Omental fat pad (tissue), 4 donors: ENCODE results near the gene ONECUT3. TPM values are rescaled to one million over a fixed set of nuclear protein-coding genes. Genes with fewer than 3 reads are reported as not detected.

ENCODE experiments used
- ATAC-seq: fragments of 150-250 bp; one replicate; pipeline ENCODE4 v1.9.1; 2016; ENCODE audit warnings: mild to moderate bottlenecking, moderate library complexity; ENCODE audit not compliant: low FRiP score
- DNase-seq: peaks from one replicate; pipeline ENCODE4 v3.0.0-alpha.2; 2019; ENCODE audit warnings: low spot score
- CTCF ChIP-seq, 3 donors: fragments of 450-650 bp; IDR thresholded peaks; one replicate each; pipeline ENCODE4 v1.5.1; 2016 to 2017; ENCODE audit warnings: antibody characterized with exemption in 3 of 3, mild to moderate bottlenecking in 3 of 3, moderate library complexity in 2 of 3
- total RNA-seq, 4 donors: library from RNA; depleted of rRNA; stranded (reverse); fragments of >200 nt; gene quantifications; one replicate each; pipeline ENCODE4 v1.1.0, GENCODE V29; 2016

The ONECUT3 gene
- total RNA-seq, 4 donors from 2014 or later: not detected

GRCh38 chr19:1770866-1771576 is 17.7 kb downstream of the ONECUT3 start:
- DNase-seq (no peak), ATAC-seq (no peak)
- no peak for TF ChIP-seq CTCF (IDR thresholded peaks at IDR 0.05)

DNA sequence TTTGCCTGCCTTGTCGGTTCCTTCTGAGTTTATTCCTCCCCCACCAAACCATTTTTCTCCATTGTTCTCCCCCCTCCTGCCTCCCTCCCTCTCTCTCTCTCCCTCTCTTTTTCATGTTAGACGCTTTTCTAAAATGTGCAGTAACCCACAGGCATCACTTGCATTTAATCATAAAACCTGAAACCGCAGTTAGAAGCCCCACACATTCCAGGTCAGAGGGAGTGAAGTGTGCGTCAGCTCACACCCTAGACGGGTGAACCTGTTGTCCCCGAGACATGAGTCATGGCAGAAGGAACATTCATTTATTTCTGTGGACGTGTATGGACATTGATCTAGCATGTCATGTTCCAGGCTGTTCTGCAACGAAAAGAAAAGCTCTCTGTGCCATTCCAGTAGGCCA is 19.9 kb downstream of the ONECUT3 start:
- TF ChIP-seq CTCF (IDR thresholded peaks at IDR 0.05): no peak
- no peak for ATAC-seq
- DNase-seq: no peak

- no peak for TF ChIP-seq CTCF (IDR thresholded peaks at IDR 0.05)
- no peak for DNase-seq
- ATAC-seq: no peak
Measured at GRCh38 chr19:1774989-1775772, 21.9 kb downstream of the ONECUT3 start.

DNA sequence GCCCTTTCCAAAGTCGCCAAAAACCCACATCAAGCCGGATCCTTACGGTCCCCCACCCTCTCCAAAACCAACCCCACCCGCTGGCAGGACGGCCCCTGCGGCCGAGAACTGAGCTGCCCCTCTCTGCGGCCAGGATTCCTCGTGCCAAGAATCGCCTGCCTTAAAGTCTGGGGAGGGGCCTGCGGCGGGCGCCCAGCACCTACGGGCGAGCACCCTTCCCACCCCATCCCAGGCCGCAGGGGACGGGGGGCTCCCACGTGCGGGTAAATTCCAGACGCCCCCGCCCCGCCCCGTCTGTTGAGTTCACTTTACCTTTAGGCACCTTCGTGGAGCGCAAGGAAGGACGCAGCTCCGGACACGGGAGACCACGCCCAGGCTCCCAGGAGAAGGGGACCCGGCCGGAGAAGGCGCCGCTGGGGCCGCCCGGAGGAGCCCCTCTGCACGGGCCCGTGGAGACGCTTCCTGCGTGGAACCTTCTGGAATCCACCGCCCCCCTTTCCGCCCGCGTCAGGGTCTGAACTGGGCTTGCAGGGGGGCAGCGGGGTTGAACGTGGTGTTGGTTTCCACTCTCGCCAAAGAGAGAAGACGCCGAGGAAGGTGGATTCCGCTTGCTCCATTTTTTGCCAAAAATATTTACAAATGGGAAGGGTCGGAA is 22.8 kb downstream of the ONECUT3 start:
- no peak for TF ChIP-seq CTCF (IDR thresholded peaks at IDR 0.05)
- ATAC-seq: no peak
- DNase-seq: no peak

GRCh38 chr19:1776606-1777147 is 23.4 kb downstream of the ONECUT3 start:
- no peak for TF ChIP-seq CTCF (IDR thresholded peaks at IDR 0.05)
- DNase-seq (no peak), ATAC-seq (no peak)

- DNase-seq (no peak), ATAC-seq (no peak)
- TF ChIP-seq CTCF (IDR thresholded peaks at IDR 0.05): no peak
Measured at GRCh38 chr19:1777149-1777548, 23.8 kb downstream of the ONECUT3 start.
